Panc1 (cell line): ENCODE measurements around the gene TMEM266. TPM values are rescaled to one million over a fixed set of nuclear protein-coding genes. Genes with fewer than 3 reads are reported as not detected.
A peak's percentile ranks its signal among the peaks of the same experiment; 100 is the strongest.

Experiments
- ATAC-seq: fragments of 200-7000 bp; cut with Tn5 transposase; 2 replicates; pipeline ENCODE4 v1.9.1; 2020; ENCODE audit warnings: mild to moderate bottlenecking, moderate library complexity
- BruUV-seq: library from RNA; stranded (reverse); fragments of 400-500 nt; replicated peaks from 2 replicates; lab custom pipeline; 2021; lab: Mats Ljungman, UMichigan
- CTCF ChIA-PET: fragments of 300-600 bp; sonication (Branson Sonifier 250); formaldehyde crosslinking; loops from one replicate; lab custom pipeline; 2022; ENCODE audit warnings: antibody characterized with exemption; lab: Charles Lee
- POLR2A ChIA-PET: fragments of 300-600 bp; sonication (Branson Sonifier 250); formaldehyde crosslinking; loops from one replicate; lab custom pipeline; 2022; ENCODE audit warnings: antibody characterized with exemption; lab: Charles Lee
- DNase-seq: peaks from one replicate; pipeline ENCODE4 v3.0.0-alpha.2; 2010; ENCODE audit warnings: low read depth, low spot score
- H3K27ac ChIP-seq: 2 replicates; pipeline ENCODE4 v1.5.1; 2011; ENCODE audit warnings: mild to moderate bottlenecking, low read length, inconsistent platforms
- H3K27me3 ChIP-seq: fragments of 200-500 bp; sonication (Bioruptor generic); 2 replicates; pipeline ENCODE4 v1.6.0; 2014; ENCODE audit warnings: low read length, inconsistent platforms; ENCODE audit not compliant: control insufficient read depth, insufficient read depth
- H3K36me3 ChIP-seq: fragments of 200-500 bp; sonication (Bioruptor generic); 2 replicates; pipeline ENCODE4 v1.5.1; 2014; ENCODE audit warnings: inconsistent platforms, mild to moderate bottlenecking, low read length, moderate library complexity; ENCODE audit not compliant: control insufficient read depth, insufficient read depth
- H3K4me1 ChIP-seq: 2 replicates; pipeline ENCODE4 v1.5.1; 2011; ENCODE audit warnings: inconsistent platforms, mild to moderate bottlenecking, low read length, moderate library complexity; ENCODE audit not compliant: control insufficient read depth, insufficient read depth
- H3K4me3 ChIP-seq, 2 experiments: 2 replicates each; pipeline ENCODE4 v1.5.1; 2011 to 2012; ENCODE audit warnings: low read depth in 2 of 2, low read length in 2 of 2, mild to moderate bottlenecking in 2 of 2, inconsistent platforms in 1 of 2, moderate library complexity in 1 of 2
- H3K9me3 ChIP-seq: fragments of 200-500 bp; sonication (Bioruptor generic); 2 replicates; pipeline ENCODE4 v1.5.1; 2014; ENCODE audit warnings: low read depth, mild to moderate bottlenecking, inconsistent platforms, low read length, moderate library complexity; ENCODE audit not compliant: control insufficient read depth, insufficient read depth
- POLR2AphosphoS5 ChIP-seq: IDR thresholded peaks from 2 replicates; pipeline ENCODE4 v1.6.1; 2012; ENCODE audit warnings: mild to moderate bottlenecking, low read depth, low read length, moderate library complexity
- SIN3A ChIP-seq: IDR thresholded peaks from 2 replicates; pipeline ENCODE4 v1.6.1; 2012; ENCODE audit warnings: low read depth, mild to moderate bottlenecking, low read length, moderate library complexity, borderline replicate concordance; ENCODE audit not compliant: insufficient read depth
- TCF7L2 ChIP-seq: IDR thresholded peaks from 2 replicates; pipeline ENCODE4 v1.6.1; 2011; ENCODE audit warnings: mild to moderate bottlenecking, low read depth, low read length, inconsistent platforms
- in situ Hi-C: cut with HindIII; loops from 2 replicates; pipeline ENCODE4 v1.10.0; 2016; ENCODE audit warnings: low sequenced_read_pairs, low pct_unique_long_range_greater_than_20kb
- intact Hi-C: fragments of 100-400 bp; cut with micrococcal nuclease; formaldehyde crosslinking; loops from one replicate; pipeline ENCODE4 v1.10.0; 2022; ENCODE audit not compliant: unreplicated experiment
- total RNA-seq: library from RNA; stranded (reverse); gene quantifications from one replicate; pipeline ENCODE4 v1.2.1, GENCODE V29; 2021; ENCODE audit not compliant: unreplicated experiment
- TF ChIP-seq, protein P1 (sequence below), 2 experiments: IDR thresholded peaks; 2 replicates each; pipeline ENCODE4 v1.6.1; 2011 to 2012; ENCODE audit warnings: low read depth in 2 of 2, control low read depth in 1 of 2, low read length in 1 of 2, mild to moderate bottlenecking in 1 of 2, moderate library complexity in 1 of 2; ENCODE audit not compliant: insufficient read depth in 1 of 2
- TF ChIP-seq, protein P2 (sequence below): fragments of 450-650 bp; IDR thresholded peaks from 2 replicates; pipeline ENCODE4 v1.5.1; 2017; ENCODE audit warnings: mild to moderate bottlenecking

TMEM266 gene
- total RNA-seq, 1 experiment from 2014 or later = 0.21 TPM

DNA sequence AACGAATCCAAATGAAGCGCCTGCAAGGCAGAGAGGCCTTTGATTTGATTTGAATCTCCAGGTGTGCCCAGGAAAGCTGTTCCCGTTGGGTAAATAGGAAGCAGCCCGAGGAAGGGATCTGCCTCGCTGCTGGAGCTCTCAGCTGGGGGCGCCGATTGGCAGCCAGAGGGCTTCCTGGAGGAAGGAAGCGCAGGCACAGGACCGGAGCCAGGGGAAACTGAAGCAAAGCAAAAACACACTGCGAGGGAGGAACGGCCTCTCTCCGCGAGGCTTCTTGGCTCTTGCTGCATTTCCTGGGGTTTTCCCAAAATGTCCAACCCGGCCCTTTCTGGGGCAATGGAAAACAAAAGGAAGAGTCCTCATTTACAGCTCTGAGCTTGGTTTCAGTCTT, 80.3 kb downstream of the TMEM266 start:
- in situ Hi-C loops = no loop called here
- intact Hi-C loops = no loop called here
- TF ChIP-seq, protein P1, sequence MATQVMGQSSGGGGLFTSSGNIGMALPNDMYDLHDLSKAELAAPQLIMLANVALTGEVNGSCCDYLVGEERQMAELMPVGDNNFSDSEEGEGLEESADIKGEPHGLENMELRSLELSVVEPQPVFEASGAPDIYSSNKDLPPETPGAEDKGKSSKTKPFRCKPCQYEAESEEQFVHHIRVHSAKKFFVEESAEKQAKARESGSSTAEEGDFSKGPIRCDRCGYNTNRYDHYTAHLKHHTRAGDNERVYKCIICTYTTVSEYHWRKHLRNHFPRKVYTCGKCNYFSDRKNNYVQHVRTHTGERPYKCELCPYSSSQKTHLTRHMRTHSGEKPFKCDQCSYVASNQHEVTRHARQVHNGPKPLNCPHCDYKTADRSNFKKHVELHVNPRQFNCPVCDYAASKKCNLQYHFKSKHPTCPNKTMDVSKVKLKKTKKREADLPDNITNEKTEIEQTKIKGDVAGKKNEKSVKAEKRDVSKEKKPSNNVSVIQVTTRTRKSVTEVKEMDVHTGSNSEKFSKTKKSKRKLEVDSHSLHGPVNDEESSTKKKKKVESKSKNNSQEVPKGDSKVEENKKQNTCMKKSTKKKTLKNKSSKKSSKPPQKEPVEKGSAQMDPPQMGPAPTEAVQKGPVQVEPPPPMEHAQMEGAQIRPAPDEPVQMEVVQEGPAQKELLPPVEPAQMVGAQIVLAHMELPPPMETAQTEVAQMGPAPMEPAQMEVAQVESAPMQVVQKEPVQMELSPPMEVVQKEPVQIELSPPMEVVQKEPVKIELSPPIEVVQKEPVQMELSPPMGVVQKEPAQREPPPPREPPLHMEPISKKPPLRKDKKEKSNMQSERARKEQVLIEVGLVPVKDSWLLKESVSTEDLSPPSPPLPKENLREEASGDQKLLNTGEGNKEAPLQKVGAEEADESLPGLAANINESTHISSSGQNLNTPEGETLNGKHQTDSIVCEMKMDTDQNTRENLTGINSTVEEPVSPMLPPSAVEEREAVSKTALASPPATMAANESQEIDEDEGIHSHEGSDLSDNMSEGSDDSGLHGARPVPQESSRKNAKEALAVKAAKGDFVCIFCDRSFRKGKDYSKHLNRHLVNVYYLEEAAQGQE (IDR thresholded peaks at IDR 0.05; ENCODE audit: insufficient read depth in 1 of 2, low read depth in 2 of 2, low read length in 1 of 2) = no peak
- TF ChIP-seq POLR2AphosphoS5 (no peak), TCF7L2 (no peak), SIN3A (no peak)
- TF ChIP-seq, protein P2, sequence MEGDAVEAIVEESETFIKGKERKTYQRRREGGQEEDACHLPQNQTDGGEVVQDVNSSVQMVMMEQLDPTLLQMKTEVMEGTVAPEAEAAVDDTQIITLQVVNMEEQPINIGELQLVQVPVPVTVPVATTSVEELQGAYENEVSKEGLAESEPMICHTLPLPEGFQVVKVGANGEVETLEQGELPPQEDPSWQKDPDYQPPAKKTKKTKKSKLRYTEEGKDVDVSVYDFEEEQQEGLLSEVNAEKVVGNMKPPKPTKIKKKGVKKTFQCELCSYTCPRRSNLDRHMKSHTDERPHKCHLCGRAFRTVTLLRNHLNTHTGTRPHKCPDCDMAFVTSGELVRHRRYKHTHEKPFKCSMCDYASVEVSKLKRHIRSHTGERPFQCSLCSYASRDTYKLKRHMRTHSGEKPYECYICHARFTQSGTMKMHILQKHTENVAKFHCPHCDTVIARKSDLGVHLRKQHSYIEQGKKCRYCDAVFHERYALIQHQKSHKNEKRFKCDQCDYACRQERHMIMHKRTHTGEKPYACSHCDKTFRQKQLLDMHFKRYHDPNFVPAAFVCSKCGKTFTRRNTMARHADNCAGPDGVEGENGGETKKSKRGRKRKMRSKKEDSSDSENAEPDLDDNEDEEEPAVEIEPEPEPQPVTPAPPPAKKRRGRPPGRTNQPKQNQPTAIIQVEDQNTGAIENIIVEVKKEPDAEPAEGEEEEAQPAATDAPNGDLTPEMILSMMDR = no peak
- no TSS peak for BruUV-seq
- POLR2A ChIA-PET = no interaction called here
- ATAC-seq = 0 out of 2 replicates have a peak, but pooled peaks have one; percentile 13
- Histone ChIP-seq H3K9me3 (no peaks in the 10 kb centered on the region), H3K4me3 (no peak overlapping the region), H3K27me3 (peaks cover under 1% of the 10 kb centered on the region; the same call in 1 of the 2 replicates), H3K4me1 (no peaks in the 10 kb centered on the region), H3K36me3 (no peaks in the 10 kb centered on the region), H3K27ac (no peak overlapping the region)
- DNase-seq = no peak
- CTCF ChIA-PET = interaction anchor here (0.6 to 2.7 kb wide), 6 partner anchors 9 to 330 kb away, joined by 5 to 48 read pairs (median 10); partner anchors contain the start of gene TMEM266

DNA sequence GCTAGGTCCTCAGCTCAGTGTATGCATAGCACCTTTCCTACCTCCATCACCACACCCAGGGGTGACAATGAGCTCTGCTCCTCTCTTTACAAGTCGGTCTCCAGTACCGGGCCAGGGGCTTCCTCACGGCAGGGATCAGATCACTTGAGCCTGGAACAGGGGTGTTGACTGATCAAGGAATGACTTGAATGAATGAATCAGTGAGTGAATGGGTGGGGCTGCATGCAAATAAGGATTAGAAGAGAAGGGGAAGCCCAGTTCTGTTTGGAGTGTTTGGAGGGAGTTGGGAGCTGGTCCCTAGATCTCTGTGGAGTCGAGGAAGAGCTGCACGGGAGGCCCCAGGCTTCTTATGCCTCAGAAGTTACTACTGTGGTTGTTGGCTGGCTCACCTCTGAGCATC, 87.0 kb downstream of the TMEM266 start:
- ChIA-PET POLR2A (no interaction called here), CTCF (interaction anchor here (1.1 kb wide), 1 partner anchor 88 kb away, joined by 4 read pairs; no protein-coding TSS in a partner anchor)
- TF ChIP-seq, protein P1 (IDR thresholded peaks at IDR 0.05; ENCODE audit: insufficient read depth in 1 of 2, low read depth in 2 of 2, low read length in 1 of 2) = no peak
- TF ChIP-seq, protein P2 = no peak
- TF ChIP-seq POLR2AphosphoS5 (no peak), SIN3A (no peak), TCF7L2 (no peak)
- intact Hi-C loops = no loop called here
- H3K4me3 ChIP-seq = no peak overlapping the region
- H3K27me3 ChIP-seq = peaks cover 13% of the 10 kb centered on the region
- BruUV-seq = no TSS peak
- no peak overlapping the region for H3K27ac ChIP-seq
- no peaks in the 10 kb centered on the region for H3K36me3 ChIP-seq
- DNase-seq (no peak), ATAC-seq (no peak)
- H3K9me3 ChIP-seq = no peaks in the 10 kb centered on the region
- in situ Hi-C loops = no loop called here
- H3K4me1 ChIP-seq = 0 out of 2 replicates have a peak, but pooled peaks cover 3% of the 10 kb centered on the region
